HCT116 (cell line): ENCODE results near the gene ZNF284. TPM values are rescaled to one million over a fixed set of nuclear protein-coding genes. Genes with fewer than 3 reads are reported as not detected.

ENCODE experiments used
- ATAC-seq: fragments of 200-7000 bp; cut with Tn5 transposase; 2 replicates; pipeline ENCODE4 v1.9.1; 2020; ENCODE audit warnings: mild to moderate bottlenecking, moderate library complexity
- BruUV-seq: library from RNA; stranded (reverse); fragments of 400-500 nt; replicated peaks from 2 replicates; lab custom pipeline; 2021; lab: Mats Ljungman, UMichigan
- CTCF ChIA-PET: fragments of 300-600 bp; sonication (Branson Sonifier 250); formaldehyde crosslinking; loops from one replicate; lab custom pipeline; 2021; ENCODE audit warnings: antibody characterized with exemption; lab: Charles Lee
- POLR2A ChIA-PET: fragments of 300-600, 350-600 bp; sonication (Branson Sonifier 250); formaldehyde crosslinking; loops from one replicate; lab custom pipeline; 2021; ENCODE audit warnings: antibody characterized with exemption; lab: Charles Lee
- RAD21 ChIA-PET, 2 experiments: fragments of 300-600 bp; sonication (Branson Sonifier 250); formaldehyde crosslinking; loops; one replicate each; lab custom pipeline; 2023; ENCODE audit warnings: low total read pairs in 2 of 2; ENCODE audit not compliant: uncharacterized antibody in 2 of 2, unreplicated experiment in 2 of 2, low non-redundant PET in 1 of 2; lab: Charles Lee
- DNase-seq: peaks from one replicate; pipeline ENCODE4 v3.0.0-alpha.2; 2010; ENCODE audit warnings: low read depth, low spot score
- H2AFZ ChIP-seq: fragments of 200-600 bp; shearing (Covaris generic), sonication (generic); 2 replicates; pipeline ENCODE4 v1.6.1; 2017; ENCODE audit warnings: low read depth, mixed run types, mixed read lengths, antibody characterized with exemption, low read length; ENCODE audit not compliant: poor library complexity, severe bottlenecking
- H3K27ac ChIP-seq: 2 replicates; pipeline ENCODE4 v1.5.1; 2012; ENCODE audit warnings: low read depth, low read length
- H3K27me3 ChIP-seq: fragments of 200-600 bp; sonication (generic); 2 replicates; pipeline ENCODE4 v1.6.1; 2016; ENCODE audit warnings: mixed run types, low read length, mixed read lengths; ENCODE audit not compliant: insufficient read depth
- H3K36me3 ChIP-seq, 2 experiments: fragments of 200-500 bp in 1 of 2; fragments of 200-600 bp in 1 of 2; sonication (Bioruptor generic) in 1 of 2; sonication (generic) in 1 of 2; 2 replicates each; pipeline versions ENCODE4 v1.5.1 to v1.6.1; 2014 to 2016; ENCODE audit warnings: low read length in 2 of 2, inconsistent platforms in 1 of 2, mixed read lengths in 1 of 2, mixed run types in 1 of 2; ENCODE audit not compliant: insufficient read depth in 2 of 2, control insufficient read depth in 1 of 2
- H3K4me1 ChIP-seq, 2 experiments: fragments of 200-600 bp in 1 of 2; sonication (generic) in 1 of 2; 2 replicates each; pipeline versions ENCODE4 v1.5.1 to v1.6.1; 2012 to 2017; ENCODE audit warnings: low read length in 2 of 2, inconsistent platforms in 1 of 2, mild to moderate bottlenecking in 1 of 2, mixed read lengths in 1 of 2, mixed run types in 1 of 2, moderate library complexity in 1 of 2; ENCODE audit not compliant: insufficient read depth in 2 of 2, control insufficient read depth in 1 of 2
- H3K4me2 ChIP-seq: fragments of 200-600 bp; sonication (generic); 2 replicates; pipeline ENCODE4 v1.6.1; 2017; ENCODE audit warnings: mixed run types, low read length, mixed read lengths
- H3K4me3 ChIP-seq, 2 experiments: fragments of 200-600 bp in 1 of 2; sonication (generic) in 1 of 2; replicated peaks in 1 of 2; 2 replicates each; pipeline ENCODE4 v1.5.1; 2011 to 2016; ENCODE audit warnings: low read length in 2 of 2, control low read depth in 1 of 2, low read depth in 1 of 2, mild to moderate bottlenecking in 1 of 2, mixed read lengths in 1 of 2, mixed run types in 1 of 2
- H3K79me2 ChIP-seq: fragments of 200-600 bp; sonication (generic); 2 replicates; pipeline ENCODE4 v1.6.1; 2017; ENCODE audit warnings: mild to moderate bottlenecking, mixed run types, low read length, moderate library complexity, mixed read lengths; ENCODE audit not compliant: insufficient read depth
- H3K9ac ChIP-seq: fragments of 200-600 bp; sonication (generic); 2 replicates; pipeline ENCODE4 v1.6.1; 2016; ENCODE audit warnings: low read length, mixed read lengths
- H3K9me2 ChIP-seq: fragments of 200-600 bp; sonication (generic), shearing (Covaris generic); 2 replicates; pipeline ENCODE4 v1.6.1; 2017; ENCODE audit warnings: mixed run types, mild to moderate bottlenecking, moderate library complexity; ENCODE audit not compliant: insufficient read depth
- H3K9me3 ChIP-seq, 2 experiments: fragments of 200-500 bp in 1 of 2; fragments of 200-600 bp in 1 of 2; sonication (Bioruptor generic) in 1 of 2; sonication (generic) in 1 of 2; 2 replicates each; pipeline ENCODE4 v1.6.1; 2014 to 2017; ENCODE audit warnings: low read length in 2 of 2, mixed read lengths in 2 of 2, inconsistent platforms in 1 of 2, low read depth in 1 of 2, mild to moderate bottlenecking in 1 of 2, mixed run types in 1 of 2, moderate library complexity in 1 of 2; ENCODE audit not compliant: control insufficient read depth in 1 of 2, insufficient read depth in 1 of 2
- H4K20me1 ChIP-seq: fragments of 200-600 bp; sonication (generic), shearing (Covaris generic); 2 replicates; pipeline ENCODE4 v1.6.1; 2017; ENCODE audit warnings: mixed run types, mild to moderate bottlenecking, moderate library complexity; ENCODE audit not compliant: insufficient read depth
- CTCF ChIP-seq, 3 experiments: fragments of 200-600 bp in 1 of 3; sonication (generic) in 1 of 3; IDR thresholded peaks in 2 of 3; conservative IDR thresholded peaks in 1 of 3; 2 replicates each; pipeline ENCODE4 v1.5.1; 2012 to 2017; ENCODE audit warnings: low read depth in 2 of 3, low read length in 2 of 3, antibody characterized with exemption in 1 of 3, borderline replicate concordance in 1 of 3, control low read depth in 1 of 3, mild to moderate bottlenecking in 1 of 3, mixed read lengths in 1 of 3, mixed run types in 1 of 3, moderate library complexity in 1 of 3; ENCODE audit not compliant: insufficient read depth in 1 of 3
- ELF1 ChIP-seq: IDR thresholded peaks from 2 replicates; pipeline ENCODE4 v1.6.1; 2012; ENCODE audit warnings: low read depth, borderline replicate concordance
- FOSL1 ChIP-seq: IDR thresholded peaks from 2 replicates; pipeline ENCODE4 v1.6.1; 2012; ENCODE audit warnings: low read depth
- POLR2AphosphoS5 ChIP-seq: IDR thresholded peaks from 2 replicates; pipeline ENCODE4 v1.6.1; 2011; ENCODE audit warnings: mild to moderate bottlenecking, low read depth, low read length, moderate library complexity
- REST ChIP-seq: IDR thresholded peaks from 2 replicates; pipeline ENCODE4 v1.6.1; 2012; ENCODE audit warnings: low read depth
- SIN3A ChIP-seq: IDR thresholded peaks from 2 replicates; pipeline ENCODE4 v1.6.1; 2012; ENCODE audit warnings: low read depth
- SRF ChIP-seq: IDR thresholded peaks from 2 replicates; pipeline ENCODE4 v1.6.1; 2012; ENCODE audit warnings: low read depth
- intact Hi-C: fragments of 100-400 bp; cut with micrococcal nuclease; formaldehyde crosslinking; loops from 2 replicates; pipeline ENCODE4 v1.10.0; 2022
- total RNA-seq: library from RNA; stranded (reverse); gene quantifications from one replicate; pipeline ENCODE4 v1.2.1, GENCODE V29; 2021; ENCODE audit not compliant: unreplicated experiment
- TF ChIP-seq, protein P1 (sequence below): IDR thresholded peaks from 2 replicates; pipeline ENCODE4 v1.6.1; 2012

The ZNF284 gene
- total RNA-seq, 1 experiment from 2014 or later, result not detected

DNA sequence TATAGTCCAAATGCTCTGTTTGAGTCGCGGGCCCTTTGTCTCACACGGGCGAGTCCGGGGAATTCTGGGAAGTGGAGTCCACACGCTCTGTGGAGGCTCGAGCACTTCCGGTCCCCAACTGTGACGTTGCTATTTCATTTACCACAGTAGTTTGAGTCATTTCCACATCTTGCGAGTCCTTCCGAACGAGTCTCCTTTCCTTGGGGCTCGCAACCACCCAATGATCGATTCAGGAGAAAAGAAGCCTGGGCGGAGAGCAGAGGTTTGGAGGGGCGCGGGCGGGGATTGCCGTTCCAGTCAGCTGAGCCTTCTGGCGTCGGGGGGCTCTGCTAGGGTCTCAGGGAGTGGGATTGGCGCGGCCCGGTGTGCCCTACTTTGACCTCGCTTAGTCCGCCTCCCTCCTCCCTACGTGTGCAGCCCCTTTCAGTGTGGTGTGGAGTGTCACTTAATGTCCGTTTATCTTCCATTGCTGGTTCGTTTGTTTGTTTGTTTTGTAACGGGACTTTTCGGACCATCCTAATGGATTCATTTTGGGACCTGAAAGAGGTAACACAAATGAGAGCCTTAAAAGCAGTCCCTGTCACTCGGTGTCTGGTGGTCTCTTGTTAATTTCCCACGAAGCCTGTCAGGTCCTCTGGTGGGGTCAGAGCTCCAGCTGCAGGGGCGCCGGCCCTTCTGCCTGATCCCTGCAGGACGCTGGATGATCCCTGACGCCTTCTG is 46.6 kb upstream of the ZNF284 start, which contains the start of gene ZNF222:
TSS of gene ZNF222 (plus strand) at position 163 of the 720 bp plus-strand sequence. CDS start at position 221, 58 bp downstream.
- TF ChIP-seq, protein P1, sequence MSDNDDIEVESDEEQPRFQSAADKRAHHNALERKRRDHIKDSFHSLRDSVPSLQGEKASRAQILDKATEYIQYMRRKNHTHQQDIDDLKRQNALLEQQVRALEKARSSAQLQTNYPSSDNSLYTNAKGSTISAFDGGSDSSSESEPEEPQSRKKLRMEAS, result no peak
- TF ChIP-seq SIN3A (no peak), SRF (0 out of 2 replicates have a peak, but pooled peaks have one; percentile 32), FOSL1 (no peak), ELF1 (peak; percentile 70), POLR2AphosphoS5 (peak; percentile 63; the same call in 1 of the 2 replicates)
- intact Hi-C loops, result loop anchor here (10.0 kb wide), 1 partner anchor 479 kb away; the partner anchor contains the start of gene ZNF180
- CTCF ChIA-PET, result no interaction called here

DNA sequence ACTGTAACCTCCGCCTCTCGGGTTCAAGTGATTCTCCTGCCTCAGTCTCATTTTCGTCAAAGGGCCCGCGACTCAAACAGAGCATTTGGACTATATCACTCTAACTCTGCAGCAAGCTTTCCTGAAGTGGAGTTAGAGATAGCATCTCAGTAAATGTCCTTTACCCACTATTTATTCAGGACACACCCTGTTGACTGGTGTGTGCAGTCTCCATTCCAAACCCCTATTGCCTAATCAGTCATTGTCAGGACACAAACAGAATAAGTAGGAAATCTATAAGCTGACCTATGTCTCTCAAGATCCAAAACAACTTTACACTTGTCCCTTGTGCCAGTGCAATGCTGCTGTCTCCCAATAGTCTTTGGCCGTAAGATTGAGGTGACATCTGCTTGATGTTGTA is 45.3 kb upstream of the ZNF284 start:
- H2AFZ ChIP-seq, result no peak overlapping the region
- H3K4me2 ChIP-seq, result no peak overlapping the region
- no peak overlapping the region for H3K9ac ChIP-seq
- ChIA-PET POLR2A (no interaction called here), RAD21 (no interaction called here), CTCF (no interaction called here)
- no peak overlapping the region for H3K4me3 ChIP-seq
- ATAC-seq (no peak), DNase-seq (no peak)
- BruUV-seq, result no TSS peak
- no peaks in the 10 kb centered on the region for H4K20me1 ChIP-seq
- H3K27me3 ChIP-seq, result no peaks in the 10 kb centered on the region
- intact Hi-C loops, result loop anchor here (10.0 kb wide), 1 partner anchor 478 kb away; the partner anchor contains the start of gene ZNF180
- no peaks in the 10 kb centered on the region for H3K9me2 ChIP-seq
- H3K36me3 ChIP-seq, result peaks cover 6 to 21% of the 10 kb centered on the region in 2 experiments
- H3K9me3 ChIP-seq, result peaks cover 0 to 1% of the 10 kb centered on the region in 2 experiments; a peak in 2 of 4 replicates
- H3K27ac ChIP-seq, result no peak overlapping the region
- H3K79me2 ChIP-seq, result no peaks in the 10 kb centered on the region
- no peaks in the 10 kb centered on the region; a peak in 1 of 4 replicates for H3K4me1 ChIP-seq
- no peak for TF ChIP-seq POLR2AphosphoS5
- TF ChIP-seq, protein P1, result no peak
- TF ChIP-seq REST, result no peak
- TF ChIP-seq CTCF (IDR thresholded peaks at IDR 0.05 in 2 of 3, conservative IDR thresholded peaks at IDR 0.05 in 1 of 3; ENCODE audit: borderline replicate concordance in 1 of 3, insufficient read depth in 1 of 3, low read depth in 2 of 3, low read length in 2 of 3), result no peak

More for the DNA sequence above, 46.6 kb upstream of the ZNF284 start, which contains the start of gene ZNF222:
- H3K27me3 ChIP-seq, result no peaks in the 10 kb centered on the region
- H2AFZ ChIP-seq, result peak within 1 kb of the TSS; percentile 25
- H4K20me1 ChIP-seq, result no peaks in the 10 kb centered on the region
- POLR2A ChIA-PET, result no interaction called here
- peak within 1 kb of the TSS; percentile 70 to 75 for H3K4me3 ChIP-seq
- TSS peak; percentile 77 for BruUV-seq
- H3K79me2 ChIP-seq, result no peaks in the 10 kb centered on the region
- DNase-seq (peak; percentile 73), ATAC-seq (peak; percentile 98)
- H3K36me3 ChIP-seq, result peaks cover 6 to 13% of the 10 kb centered on the region in 2 experiments; a peak in 3 of 4 replicates
- RAD21 ChIA-PET, result no interaction called here
- peak within 1 kb of the TSS; percentile 82 for H3K4me2 ChIP-seq
- no peaks in the 10 kb centered on the region for H3K9me3 ChIP-seq
- no peaks in the 10 kb centered on the region; a peak in 1 of 4 replicates for H3K4me1 ChIP-seq
- H3K27ac ChIP-seq, result peak within 1 kb of the TSS; percentile 34; the same call in 1 of the 2 replicates
- peak within 1 kb of the TSS; percentile 59 for H3K9ac ChIP-seq
- no peaks in the 10 kb centered on the region for H3K9me2 ChIP-seq
